EH (cell line): ENCODE results near the gene GRIN2D.
A peak's percentile ranks its signal among the peaks of the same experiment; 100 is the strongest.
"Not testable (repeated sequence)": the region's sequence is repeated elsewhere in the genome, so short reads cannot be mapped to it uniquely, and the experiment has no call there.

Experiments
- DNase-seq: peaks from one replicate; pipeline ENCODE4 v3.0.0-alpha.2; 2015; ENCODE audit warnings: low read depth

GRIN2D gene

DNA sequence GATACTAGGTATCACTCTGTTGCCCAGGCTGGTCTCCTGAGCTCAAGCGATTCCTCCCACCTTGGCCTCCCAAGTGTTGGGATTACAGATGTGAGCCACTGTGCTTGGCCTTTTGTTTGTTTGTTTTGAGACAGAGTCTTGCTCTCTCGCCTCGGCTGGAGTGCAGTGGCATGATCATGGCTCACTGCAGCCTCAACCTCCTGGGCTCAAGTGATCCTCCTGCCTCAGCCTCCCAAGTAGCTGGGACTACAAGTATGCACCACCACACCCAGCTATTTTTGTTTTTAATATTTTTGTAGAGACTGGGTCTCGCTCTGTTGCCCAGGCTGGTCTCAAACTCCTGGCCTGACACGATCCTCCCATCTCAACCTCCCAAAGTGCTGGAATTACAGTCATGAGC is 21.7 kb upstream of the GRIN2D start:
- DNase-seq, result not testable (repeated sequence)

GRCh38 chr19:48372904-48373303 is 20.6 kb upstream of the GRIN2D start:
- no peak for DNase-seq

- no peak for DNase-seq
Observed at GRCh38 chr19:48373567-48373966, 19.9 kb upstream of the GRIN2D start.

GRCh38 chr19:48378194-48378570 is 15.3 kb upstream of the GRIN2D start:
- no peak for DNase-seq

GRCh38 chr19:48379058-48379457 is 14.4 kb upstream of the GRIN2D start:
- peak; percentile 18 for DNase-seq

- no peak for DNase-seq
Observed at GRCh38 chr19:48381178-48381950, 12.1 kb upstream of the GRIN2D start.

- DNase-seq, result no peak
Observed at GRCh38 chr19:48382286-48382685, 11.2 kb upstream of the GRIN2D start.

GRCh38 chr19:48385461-48386087 is 7.9 kb upstream of the GRIN2D start:
- no peak for DNase-seq

DNA sequence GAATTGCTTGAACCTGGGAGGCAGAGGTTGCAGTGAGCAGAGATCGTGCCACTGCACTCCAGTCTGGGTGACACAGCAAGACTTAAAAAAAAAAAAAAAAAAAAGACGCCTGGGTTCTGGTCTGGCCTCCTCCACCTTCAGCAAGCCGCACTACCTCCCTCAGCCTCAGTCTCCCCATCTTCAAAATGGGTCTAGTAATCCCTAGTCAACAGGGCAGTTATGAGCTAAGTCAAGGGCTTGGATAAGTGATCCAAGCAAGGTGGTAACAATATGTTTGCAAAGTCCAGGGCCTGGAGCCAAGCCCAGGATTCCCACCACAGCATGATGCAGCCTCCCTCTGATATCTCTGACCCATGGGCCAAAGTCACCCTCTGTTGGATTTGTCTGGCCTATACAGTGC is 6.5 kb upstream of the GRIN2D start:
- DNase-seq, result no peak

DNA sequence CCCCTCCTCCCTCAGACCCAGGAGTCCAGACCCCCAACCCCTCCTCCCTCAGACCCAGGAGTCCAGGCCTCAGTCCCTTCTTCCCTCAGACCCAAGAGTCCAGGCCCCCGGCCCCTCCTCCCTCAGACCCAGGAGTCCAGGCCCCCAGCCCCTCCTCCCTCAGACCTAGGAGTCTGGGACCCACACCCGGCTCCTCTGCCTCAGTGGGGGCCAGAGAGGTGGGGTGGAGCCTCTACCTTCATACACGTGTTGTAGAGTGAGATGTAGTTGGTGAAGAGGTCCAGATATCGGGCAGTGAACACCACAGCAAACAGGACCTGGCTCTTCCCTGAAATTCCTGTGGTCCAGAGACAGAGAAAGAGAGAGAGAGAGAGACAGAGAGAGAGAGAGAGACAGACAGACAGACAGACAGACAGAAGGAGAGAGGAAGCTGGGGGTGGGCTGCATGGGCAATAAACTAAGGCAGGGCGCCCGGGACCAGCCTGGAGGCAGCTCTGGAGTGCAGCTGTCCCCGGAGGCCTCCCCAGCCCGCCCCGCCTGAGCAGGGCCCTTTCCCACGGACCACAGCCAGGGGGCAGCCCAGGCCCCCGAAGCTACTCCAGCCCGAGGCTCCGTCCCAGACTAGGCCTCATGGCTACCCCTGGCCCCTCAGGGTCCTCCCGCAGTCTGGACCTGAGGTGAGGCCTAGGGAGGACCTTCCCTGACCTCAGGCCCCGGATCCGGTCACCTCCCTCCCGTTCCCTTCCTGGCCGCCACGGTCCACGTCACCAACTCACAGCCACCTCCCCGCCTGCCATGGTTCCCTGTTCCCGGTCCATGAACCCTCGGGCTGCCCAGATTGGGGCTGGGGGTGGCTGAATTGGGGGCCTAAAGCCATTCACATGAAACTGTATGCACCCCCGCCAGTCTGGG is 3.0 kb upstream of the GRIN2D start:
- peak; percentile 70 for DNase-seq

GRCh38 chr19:48391100-48392005 is 2.1 kb upstream of the GRIN2D start, which contains the start of gene KDELR1:
KDELR1 (minus strand) TSS chr19:48391551; CDS start chr19:48391358, 193 bp downstream.
- DNase-seq, result peak; percentile 79

- DNase-seq, result not testable (repeated sequence)
Observed at GRCh38 chr19:48392006-48392344, 1.5 kb upstream of the GRIN2D start.

DNA sequence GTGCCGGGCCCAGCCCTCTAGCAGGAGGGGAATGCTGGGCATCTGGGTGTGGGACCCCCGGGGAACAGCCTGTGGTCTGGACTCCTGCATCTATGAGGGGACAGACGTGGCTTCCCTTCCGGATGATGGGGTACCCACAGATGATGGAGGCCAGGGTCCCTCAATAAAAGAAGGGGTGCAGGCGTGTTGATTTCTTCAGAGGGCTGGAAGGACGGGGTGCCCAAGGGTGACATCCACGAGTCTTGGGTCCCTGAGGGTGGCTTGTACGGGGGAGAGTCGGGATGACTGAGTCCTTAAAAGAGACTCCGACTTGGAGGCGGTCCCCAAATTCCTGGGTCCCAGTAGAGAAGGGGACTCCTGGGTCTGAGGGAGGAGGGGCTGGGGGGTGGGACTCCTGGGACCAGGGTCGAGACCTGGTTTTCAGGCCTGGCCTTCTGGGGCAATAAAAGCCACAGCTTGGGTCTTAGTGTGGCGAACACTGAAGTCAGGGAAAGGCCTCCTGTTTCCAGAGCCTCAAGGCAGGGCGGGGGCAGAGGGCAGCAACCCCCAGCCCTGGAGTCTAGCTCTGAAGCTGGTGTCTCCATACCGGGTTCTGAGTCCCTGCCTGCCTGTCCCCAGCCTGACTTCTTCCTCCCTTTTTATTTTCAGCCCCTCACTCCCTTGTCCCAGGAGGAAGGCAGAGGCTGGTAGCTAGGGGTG is 459 bp upstream of the GRIN2D start:
- DNase-seq, result no peak

- peak; percentile 16 for DNase-seq
Observed at GRCh38 chr19:48394331-48395169, 1.1 kb downstream of the GRIN2D start.

DNA sequence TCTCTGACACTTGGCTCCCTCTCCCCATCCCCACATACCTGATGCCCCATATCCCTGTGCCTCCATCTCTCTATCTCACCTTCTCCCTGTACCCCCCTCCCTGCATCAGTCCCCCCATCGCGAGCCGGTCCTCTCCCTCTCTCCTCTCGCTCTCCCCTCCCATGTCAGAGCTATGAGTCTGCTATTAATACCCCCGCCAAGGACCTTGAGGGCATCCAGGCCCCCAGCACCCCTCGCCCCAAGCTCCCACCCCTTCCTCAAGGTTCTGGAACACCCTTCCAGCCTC is 1.6 kb downstream of the GRIN2D start:
- no peak for DNase-seq

GRCh38 chr19:48395499-48395898 is 2.0 kb downstream of the GRIN2D start:
- no peak for DNase-seq

- no peak for DNase-seq
Observed at GRCh38 chr19:48396016-48396823, 2.8 kb downstream of the GRIN2D start.

DNA sequence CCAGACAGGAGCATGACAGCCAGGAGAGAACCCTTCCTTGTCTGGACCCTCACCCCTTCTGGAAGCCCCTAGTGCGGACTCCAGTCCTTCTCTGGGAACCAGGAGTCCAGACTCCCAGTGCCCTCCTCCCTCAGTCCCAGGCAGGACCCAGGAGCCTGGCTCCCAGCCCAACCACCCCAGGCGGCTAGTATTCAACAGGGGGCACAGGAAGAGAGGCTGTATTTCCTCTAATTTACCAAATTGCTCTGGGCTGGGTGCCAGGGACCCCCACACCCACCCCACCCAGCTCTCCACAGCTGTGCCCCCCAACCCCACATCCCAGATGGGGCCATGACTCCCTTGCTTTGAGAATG is 3.3 kb downstream of the GRIN2D start:
- DNase-seq, result no peak

- DNase-seq, result peak; percentile 59
Observed at GRCh38 chr19:48397263-48398101, 4.0 kb downstream of the GRIN2D start.
